NOMO-1 treated with DMSO at 0.1 percent for 48 hours (cell line): Measurements from ENCODE around the gene OR8J3.
"Not testable (repeated sequence)": the region's sequence is repeated elsewhere in the genome, so short reads cannot be mapped to it uniquely, and the experiment has no call there.

Source experiments
- DNase-seq: peaks from one replicate; lab custom pipeline; 2025; ENCODE audit not compliant: unreplicated experiment; lab: John Stamatoyannopoulos, UW

The OR8J3 gene

GRCh38 chr11:56140151-56140661 lies at the start of gene OR8J3:
Gene OR8J3 (minus strand): TSS chr11:56140201. CDS start chr11:56137718, 2,483 bp downstream.
- DNase-seq: no peak

- no peak for DNase-seq
These were observed 48.6 kb upstream of the OR8J3 start for GRCh38 chr11:56188602-56189001.

- DNase-seq: no peak
These were observed 43.5 kb upstream of the OR8J3 start for GRCh38 chr11:56183459-56183858.

GRCh38 chr11:56176318-56176717 lies 36.3 kb upstream of the OR8J3 start, which contains the start of gene OR5J2:
Gene OR5J2 (plus strand): TSS chr11:56176618. CDS start chr11:56176618, 0 bp downstream.
- DNase-seq: no peak

GRCh38 chr11:56172256-56172830 lies 32.3 kb upstream of the OR8J3 start:
- DNase-seq: no peak

GRCh38 chr11:56163804-56164203 lies 23.8 kb upstream of the OR8J3 start:
- no peak for DNase-seq

GRCh38 chr11:56160217-56160616 lies 20.2 kb upstream of the OR8J3 start, which contains the start of gene OR8K5:
Gene OR8K5 (minus strand): TSS chr11:56160317. CDS start chr11:56160317, 0 bp downstream.
- no peak for DNase-seq

- no peak for DNase-seq
These were observed 12.3 kb upstream of the OR8J3 start for GRCh38 chr11:56152333-56152732.

- no peak for DNase-seq
These were observed 11.4 kb upstream of the OR8J3 start for GRCh38 chr11:56151376-56151775.

- not testable (repeated sequence) for DNase-seq
These were observed 3.7 kb upstream of the OR8J3 start for GRCh38 chr11:56143681-56144080.

- no peak for DNase-seq
These were observed 17.9 kb downstream of the OR8J3 start, which contains the start of gene OR8H3 for GRCh38 chr11:56122073-56122472. Gene OR8H3 (plus strand): TSS chr11:56122373. CDS start chr11:56122373, 0 bp downstream.

GRCh38 chr11:56103210-56103737 lies 36.7 kb downstream of the OR8J3 start, which contains the start of gene OR8H2:
Gene OR8H2 (plus strand): TSS chr11:56103687. CDS start chr11:56105043, 1,356 bp downstream.
- DNase-seq: no peak

GRCh38 chr11:56093008-56093407 lies 47.0 kb downstream of the OR8J3 start, which contains the start of gene OR8I2:
Gene OR8I2 (plus strand): TSS chr11:56093308. CDS start chr11:56093308, 0 bp downstream.
- no peak for DNase-seq

GRCh38 chr11:56089697-56090096 lies 50.3 kb downstream of the OR8J3 start:
- no peak for DNase-seq
